DND-41 (cell line): ENCODE measurements around the gene GNB1L.

Experiments used
- ATAC-seq: fragments of 200-7000 bp; cut with Tn5 transposase; 3 replicates; pipeline ENCODE4 v1.9.1; 2021; ENCODE audit warnings: low read depth; ENCODE audit not compliant: insufficient read depth
- DNase-seq: peaks from one replicate; pipeline ENCODE4 v3.0.0-alpha.2; 2020
- H2AFZ ChIP-seq: 2 replicates; pipeline ENCODE4 v1.6.0; 2012; ENCODE audit warnings: low read depth, low read length
- H3K27ac ChIP-seq: 2 replicates; pipeline ENCODE4 v1.5.1; 2012; ENCODE audit warnings: low read length, inconsistent platforms
- H3K27me3 ChIP-seq: fragments of 200-600 bp; sonication (generic); 2 replicates; pipeline ENCODE4 v1.6.0; 2012; ENCODE audit warnings: low read length, mild to moderate bottlenecking, inconsistent platforms; ENCODE audit not compliant: insufficient read depth, poor library complexity
- H3K36me3 ChIP-seq: 2 replicates; pipeline ENCODE4 v1.5.1; 2012; ENCODE audit warnings: low read length, inconsistent platforms; ENCODE audit not compliant: insufficient read depth
- H3K4me1 ChIP-seq: 2 replicates; pipeline ENCODE4 v1.5.1; 2012; ENCODE audit warnings: mild to moderate bottlenecking, low read length; ENCODE audit not compliant: insufficient read depth
- H3K4me2 ChIP-seq: 2 replicates; pipeline ENCODE4 v1.6.0; 2012; ENCODE audit warnings: mild to moderate bottlenecking, moderate library complexity, low read length, inconsistent platforms; ENCODE audit not compliant: insufficient read depth
- H3K4me3 ChIP-seq, 2 experiments: fragments of 200-600 bp in 1 of 2; shearing (Covaris generic) in 1 of 2; 2 replicates each; pipeline ENCODE4 v1.5.1; 2012 to 2016; ENCODE audit warnings: inconsistent platforms in 2 of 2, low read length in 2 of 2, mild to moderate bottlenecking in 2 of 2, low read depth in 1 of 2, moderate library complexity in 1 of 2
- H3K79me2 ChIP-seq: 2 replicates; pipeline ENCODE4 v1.6.0; 2012; ENCODE audit warnings: low read length, inconsistent platforms; ENCODE audit not compliant: insufficient read depth
- H3K9ac ChIP-seq: 2 replicates; pipeline ENCODE4 v1.6.0; 2012; ENCODE audit warnings: low read depth, mild to moderate bottlenecking, inconsistent platforms, low read length, moderate library complexity
- H3K9me3 ChIP-seq: 2 replicates; pipeline ENCODE4 v1.5.1; 2012; ENCODE audit warnings: low read length, moderate library complexity, mild to moderate bottlenecking, inconsistent platforms; ENCODE audit not compliant: insufficient read depth, severe bottlenecking
- H4K20me1 ChIP-seq: 2 replicates; pipeline ENCODE4 v1.6.0; 2012; ENCODE audit warnings: low read length; ENCODE audit not compliant: insufficient read depth
- EZH2 ChIP-seq: IDR thresholded peaks from 3 replicates; pipeline ENCODE4 v1.6.1; 2012; ENCODE audit warnings: borderline replicate concordance, low read depth, mild to moderate bottlenecking, moderate library complexity, low read length, inconsistent platforms; ENCODE audit not compliant: severe bottlenecking
- TF ChIP-seq, protein P1 (sequence below): IDR thresholded peaks from 2 replicates; pipeline ENCODE4 v1.5.1; 2012; ENCODE audit warnings: borderline replicate concordance, low read length, moderate library complexity, mild to moderate bottlenecking; ENCODE audit not compliant: poor library complexity, severe bottlenecking; ENCODE audit errors: extremely low read depth

Gene GNB1L

DNA sequence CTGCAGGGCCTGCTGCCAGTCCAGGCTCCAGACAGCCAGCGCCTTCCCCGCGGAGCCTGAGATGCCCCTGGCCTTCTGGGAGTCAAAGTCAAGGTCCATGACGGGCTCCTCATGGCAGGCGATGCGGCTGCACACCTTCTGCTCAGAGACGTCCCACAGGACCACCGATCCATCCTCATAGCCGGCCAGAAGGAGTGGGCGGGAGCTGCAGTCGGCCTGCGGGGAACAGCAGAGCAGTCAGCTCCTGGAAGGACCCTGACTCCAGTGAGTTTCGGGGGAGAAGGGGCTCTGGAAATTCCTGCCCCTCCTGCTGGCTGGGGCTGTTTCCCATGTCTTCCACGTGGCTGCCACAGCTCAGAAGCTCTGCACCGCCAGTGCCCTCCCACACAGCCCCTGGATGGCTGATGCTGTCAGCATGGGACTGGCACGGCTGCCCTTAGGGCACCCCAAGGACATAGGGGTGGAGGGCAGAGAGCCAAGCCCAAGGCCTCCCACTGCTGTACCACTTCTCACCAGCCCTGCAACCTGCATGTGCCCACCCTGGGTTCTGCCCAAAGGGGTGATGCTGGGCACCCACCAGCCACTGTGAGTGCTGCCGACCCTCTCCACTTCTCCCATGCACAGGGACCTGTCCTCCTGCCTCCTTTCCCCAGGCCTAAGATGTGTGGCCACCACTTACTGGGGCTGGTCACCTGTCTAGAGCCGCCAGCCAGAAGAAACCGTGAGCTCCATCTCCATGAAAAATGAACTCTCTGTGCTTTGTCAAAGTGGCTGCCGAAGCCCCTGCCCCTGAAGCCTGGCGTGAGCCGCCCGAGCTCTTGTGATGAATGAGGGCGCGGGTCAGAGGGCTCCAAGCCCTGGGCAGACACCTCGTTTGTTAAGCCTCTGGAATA lies 52.4 kb downstream of the GNB1L start:
- Histone ChIP-seq H3K27me3 (no peaks in the 10 kb centered on the region), H3K79me2 (no peaks in the 10 kb centered on the region), H3K4me3 (no peak overlapping the region), H3K36me3 (peaks cover 74% of the 10 kb centered on the region), H3K9ac (no peak overlapping the region), H4K20me1 (no peaks in the 10 kb centered on the region), H3K9me3 (no peaks in the 10 kb centered on the region), H3K4me1 (no peaks in the 10 kb centered on the region), H2AFZ (no peak overlapping the region), H3K4me2 (no peak overlapping the region), H3K27ac (no peak overlapping the region)
- ATAC-seq (no peak), DNase-seq (no peak)
- no peak for TF ChIP-seq EZH2

DNA sequence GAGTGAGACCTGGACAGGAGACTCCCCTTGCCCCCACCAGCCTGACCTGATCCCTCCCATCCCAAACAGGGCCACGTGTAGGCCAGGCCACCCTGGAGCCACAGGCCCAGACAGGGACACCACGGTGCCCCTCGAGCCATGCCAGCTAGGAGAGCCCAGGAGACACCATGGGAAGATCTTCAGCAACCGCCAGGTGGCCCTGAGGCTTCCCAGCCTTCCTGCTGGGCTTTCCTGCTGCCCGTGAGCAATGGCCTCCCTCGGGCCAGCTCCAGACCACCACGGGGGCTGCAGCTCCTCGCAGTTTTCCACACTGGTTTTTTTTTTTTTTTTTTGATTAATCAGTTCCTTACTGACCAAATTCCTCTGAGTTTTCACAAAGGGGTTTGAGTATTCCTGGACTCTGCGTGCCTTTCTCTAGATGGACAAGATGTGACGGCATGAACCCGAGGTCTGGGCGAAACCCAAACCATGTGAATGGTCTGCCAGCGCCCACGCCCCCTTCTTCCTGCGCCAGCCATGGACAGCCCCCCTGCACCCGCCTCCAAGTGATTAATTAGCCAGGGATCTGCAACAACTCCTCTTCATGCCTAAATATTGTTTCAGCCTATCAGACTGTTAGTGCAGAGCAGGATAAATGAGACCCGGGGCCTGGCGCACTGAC lies 53.2 kb downstream of the GNB1L start:
- no peak overlapping the region for H3K4me2 ChIP-seq
- no peak for ATAC-seq
- H3K4me1 ChIP-seq = no peaks in the 10 kb centered on the region
- no peaks in the 10 kb centered on the region; the same call in 1 of the 2 replicates for H4K20me1 ChIP-seq
- H3K27me3 ChIP-seq = no peaks in the 10 kb centered on the region
- TF ChIP-seq EZH2 = no peak
- TF ChIP-seq, protein P1, sequence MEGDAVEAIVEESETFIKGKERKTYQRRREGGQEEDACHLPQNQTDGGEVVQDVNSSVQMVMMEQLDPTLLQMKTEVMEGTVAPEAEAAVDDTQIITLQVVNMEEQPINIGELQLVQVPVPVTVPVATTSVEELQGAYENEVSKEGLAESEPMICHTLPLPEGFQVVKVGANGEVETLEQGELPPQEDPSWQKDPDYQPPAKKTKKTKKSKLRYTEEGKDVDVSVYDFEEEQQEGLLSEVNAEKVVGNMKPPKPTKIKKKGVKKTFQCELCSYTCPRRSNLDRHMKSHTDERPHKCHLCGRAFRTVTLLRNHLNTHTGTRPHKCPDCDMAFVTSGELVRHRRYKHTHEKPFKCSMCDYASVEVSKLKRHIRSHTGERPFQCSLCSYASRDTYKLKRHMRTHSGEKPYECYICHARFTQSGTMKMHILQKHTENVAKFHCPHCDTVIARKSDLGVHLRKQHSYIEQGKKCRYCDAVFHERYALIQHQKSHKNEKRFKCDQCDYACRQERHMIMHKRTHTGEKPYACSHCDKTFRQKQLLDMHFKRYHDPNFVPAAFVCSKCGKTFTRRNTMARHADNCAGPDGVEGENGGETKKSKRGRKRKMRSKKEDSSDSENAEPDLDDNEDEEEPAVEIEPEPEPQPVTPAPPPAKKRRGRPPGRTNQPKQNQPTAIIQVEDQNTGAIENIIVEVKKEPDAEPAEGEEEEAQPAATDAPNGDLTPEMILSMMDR = no peak
- H3K9me3 ChIP-seq = no peaks in the 10 kb centered on the region
- no peak overlapping the region for H3K9ac ChIP-seq
- no peaks in the 10 kb centered on the region for H3K79me2 ChIP-seq
- no peak overlapping the region for H2AFZ ChIP-seq
- DNase-seq = no peak
- H3K27ac ChIP-seq = no peak overlapping the region
- H3K4me3 ChIP-seq = no peak overlapping the region
- H3K36me3 ChIP-seq = peaks cover 68% of the 10 kb centered on the region

DNA sequence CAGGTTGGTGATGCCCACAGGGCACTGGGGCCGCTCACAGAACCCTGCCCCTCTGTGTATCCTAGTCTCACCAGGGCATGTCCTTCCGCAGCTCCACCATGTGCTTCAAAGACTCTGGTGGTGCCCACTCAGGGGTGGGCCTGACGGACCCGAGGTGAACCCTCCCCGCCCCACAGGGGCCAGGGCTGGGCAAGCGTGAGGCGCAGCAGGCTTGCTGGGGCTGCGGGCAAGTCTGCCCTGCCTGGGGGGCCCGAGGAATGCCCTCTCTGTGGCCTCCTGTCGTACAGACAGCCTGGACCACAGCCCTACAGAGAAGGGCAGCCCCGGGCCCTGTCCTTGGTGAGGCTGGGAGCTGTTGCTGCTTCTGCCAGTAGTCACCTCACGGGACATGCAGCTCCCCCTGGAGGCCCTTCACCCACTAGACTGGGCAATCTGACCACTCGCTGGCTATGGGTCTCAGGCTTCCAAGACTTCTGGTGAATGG lies 53.9 kb downstream of the GNB1L start:
- Histone ChIP-seq H3K9ac (no peak overlapping the region), H3K79me2 (no peaks in the 10 kb centered on the region), H3K27me3 (no peaks in the 10 kb centered on the region), H3K4me3 (no peak overlapping the region), H3K4me1 (no peaks in the 10 kb centered on the region), H4K20me1 (no peaks in the 10 kb centered on the region; the same call in 1 of the 2 replicates), H2AFZ (no peak overlapping the region), H3K9me3 (no peaks in the 10 kb centered on the region), H3K36me3 (peaks cover 62% of the 10 kb centered on the region), H3K4me2 (no peak overlapping the region), H3K27ac (no peak overlapping the region)
- DNase-seq (no peak), ATAC-seq (no peak; the same call in 2 of the 3 replicates)
- TF ChIP-seq, protein P1 = no peak
- no peak for TF ChIP-seq EZH2

DNA sequence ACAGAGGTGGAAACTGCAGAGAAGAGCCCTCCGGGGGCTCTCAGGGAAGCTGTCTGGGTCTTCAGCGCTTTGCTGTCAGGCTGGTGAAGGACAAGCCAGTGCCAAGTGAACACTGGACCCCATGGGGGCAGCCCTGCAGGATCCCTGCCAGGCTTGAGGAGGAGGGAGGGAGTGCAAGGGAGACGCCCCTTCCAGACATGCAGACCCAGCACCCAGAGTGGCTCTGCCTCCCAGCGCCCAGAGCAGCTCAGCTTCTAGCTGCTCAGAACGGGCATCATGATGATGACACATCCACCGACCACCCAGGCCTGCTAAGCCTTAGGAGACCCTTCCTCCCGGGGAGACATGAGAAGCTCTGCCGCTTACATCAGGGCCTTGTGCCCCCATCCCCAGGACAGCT lies 54.4 kb downstream of the GNB1L start:
- no peak overlapping the region for H3K27ac ChIP-seq
- H3K4me2 ChIP-seq = no peak overlapping the region
- peaks cover 62% of the 10 kb centered on the region for H3K36me3 ChIP-seq
- H3K4me3 ChIP-seq = no peak overlapping the region
- ATAC-seq = no peak
- H3K27me3 ChIP-seq = no peaks in the 10 kb centered on the region
- H4K20me1 ChIP-seq = no peaks in the 10 kb centered on the region; the same call in 1 of the 2 replicates
- no peak overlapping the region for H2AFZ ChIP-seq
- H3K9me3 ChIP-seq = no peaks in the 10 kb centered on the region
- H3K4me1 ChIP-seq = no peaks in the 10 kb centered on the region
- H3K9ac ChIP-seq = no peak overlapping the region
- no peak for DNase-seq
- TF ChIP-seq, protein P1 = no peak
- TF ChIP-seq EZH2 = no peak
- H3K79me2 ChIP-seq = no peaks in the 10 kb centered on the region
